K562 (cell line): Measurements from ENCODE around the gene HK1. TPM values are rescaled to one million over a fixed set of nuclear protein-coding genes. Genes with fewer than 3 reads are reported as not detected.

Experiments used
- ATAC-seq: fragments of 200-7000 bp; cut with Tn5 transposase; 3 replicates; pipeline ENCODE4 v1.9.1; 2020; ENCODE audit warnings: moderate library complexity
- BruUV-seq: library from RNA; stranded (reverse); fragments of 400-500 nt; replicated peaks from 2 replicates; lab custom pipeline; 2021; lab: Mats Ljungman, UMichigan
- CTCF ChIA-PET: fragments of 300-600 bp; formaldehyde crosslinking; extraction: SDS; loops from one replicate; lab custom pipeline; 2021; ENCODE audit warnings: low intra/inter-chr PET ratio; lab: Yijun Ruan, JAX
- POLR2A ChIA-PET: fragments of 300-600, 350-650 bp; sonication (Branson Sonifier 250); formaldehyde crosslinking; extraction: SDS; loops from one replicate; lab custom pipeline; 2021; ENCODE audit warnings: antibody characterized with exemption, inconsistent platforms; lab: Yijun Ruan, JAX
- DNase-seq, 4 experiments: peaks; one replicate each; pipeline versions ENCODE4 v3.0.0 to v3.0.0-alpha.2; 2011 to 2018; ENCODE audit warnings: low spot score in 3 of 4, mixed read lengths in 3 of 4; ENCODE audit errors: extremely low read depth in 1 of 4
- FAIRE-seq: peaks from 2 replicates; lab custom pipeline; 2011; peaks lifted over from hg19 to GRCh38; lab: Jason Lieb, UNC
- H2AFZ ChIP-seq: 2 replicates; pipeline ENCODE4 v1.6.0; 2011; ENCODE audit warnings: low read depth, low read length, control low read depth, inconsistent platforms
- H3K27ac ChIP-seq: fragments of 200-600 bp; 3 replicates; pipeline ENCODE4 v1.8.0; 2011; ENCODE audit warnings: low read depth, mild to moderate bottlenecking, control low read depth, inconsistent platforms, low read length, moderate library complexity, mixed read lengths; ENCODE audit errors: extremely low read depth
- H3K27me3 ChIP-seq, 2 experiments: fragments of 300-600 bp in 1 of 2; 2 replicates in 1 of 2; 3 replicates in 1 of 2; pipeline versions ENCODE4 v1.6.0 to v1.8.0; 2011; ENCODE audit warnings: inconsistent platforms in 2 of 2, low read length in 2 of 2, mild to moderate bottlenecking in 1 of 2, mixed read lengths in 1 of 2, moderate library complexity in 1 of 2; ENCODE audit not compliant: control insufficient read depth in 2 of 2, insufficient read depth in 2 of 2
- H3K36me3 ChIP-seq: fragments of 300-600 bp; 3 replicates; pipeline ENCODE4 v1.8.0; 2011; ENCODE audit warnings: mild to moderate bottlenecking, low read length, inconsistent platforms; ENCODE audit not compliant: control insufficient read depth, insufficient read depth
- H3K4me1 ChIP-seq, 2 experiments: fragments of 200-600 bp in 1 of 2; replicated peaks in 1 of 2; 2 replicates in 1 of 2; 3 replicates in 1 of 2; pipeline versions ENCODE4 v1.5.1 to v1.8.0; 2011; ENCODE audit warnings: inconsistent platforms in 2 of 2, low read length in 2 of 2, mild to moderate bottlenecking in 1 of 2, mixed read lengths in 1 of 2, moderate library complexity in 1 of 2; ENCODE audit not compliant: control insufficient read depth in 2 of 2, insufficient read depth in 2 of 2
- H3K4me2 ChIP-seq: 2 replicates; pipeline ENCODE4 v1.6.1; 2011; ENCODE audit warnings: low read length, control low read depth, inconsistent platforms, mixed read lengths; ENCODE audit not compliant: insufficient read depth
- H3K4me3 ChIP-seq: fragments of 200-600 bp; sonication (generic), shearing (Covaris generic); 2 replicates; pipeline ENCODE4 v1.5.1; 2016; ENCODE audit warnings: control low read depth, inconsistent platforms
- H3K79me2 ChIP-seq: fragments of 200-600 bp; 3 replicates; pipeline ENCODE4 v1.8.0; 2011; ENCODE audit warnings: low read length, inconsistent platforms; ENCODE audit not compliant: control insufficient read depth, insufficient read depth
- H3K9ac ChIP-seq, 2 experiments: 2 replicates each; pipeline versions ENCODE4 v1.6.0 to v1.6.1; 2011; ENCODE audit warnings: low read depth in 2 of 2, low read length in 2 of 2, control low read depth in 1 of 2, inconsistent platforms in 1 of 2, mild to moderate bottlenecking in 1 of 2, mixed read lengths in 1 of 2; ENCODE audit not compliant: insufficient read depth in 1 of 2
- H3K9me1 ChIP-seq: one replicate; pipeline ENCODE4 v1.6.0; 2011; ENCODE audit warnings: inconsistent platforms, mild to moderate bottlenecking, low read length, moderate library complexity; ENCODE audit not compliant: control insufficient read depth, insufficient read depth
- H3K9me3 ChIP-seq: replicated peaks from 2 replicates; pipeline ENCODE4 v1.5.1; 2011; ENCODE audit warnings: low read depth, low read length, inconsistent platforms; ENCODE audit not compliant: control insufficient read depth, insufficient read depth
- H4K20me1 ChIP-seq: replicated peaks from 2 replicates; pipeline ENCODE4 v1.6.1; 2011; ENCODE audit warnings: low read length, inconsistent platforms, mixed read lengths; ENCODE audit not compliant: control insufficient read depth, insufficient read depth
- ADNP ChIP-seq: fragments of 200-800 bp; sonication (Bioruptor generic); IDR thresholded peaks from 2 replicates; pipeline ENCODE4 v1.6.1; 2016; ENCODE audit warnings: missing genetic modification characterization, missing compliant biosample characterization
- ARID2 ChIP-seq: fragments of 450-650 bp; IDR thresholded peaks from 2 replicates; pipeline ENCODE4 v1.6.1; 2017; ENCODE audit warnings: antibody characterized with exemption, mild to moderate bottlenecking
- C11orf30 ChIP-seq: fragments of 450-650 bp; IDR thresholded peaks from 2 replicates; pipeline ENCODE4 v1.6.1; 2016; ENCODE audit warnings: low read depth, mild to moderate bottlenecking
- CBX2 ChIP-seq: fragments of 200-600 bp; sonication (generic); IDR thresholded peaks from one replicate; pipeline ENCODE4 v1.6.1; 2012; ENCODE audit warnings: mild to moderate bottlenecking, low read length, inconsistent platforms; ENCODE audit not compliant: insufficient read depth, poor library complexity, severe bottlenecking
- CBX3 ChIP-seq, 2 experiments: IDR thresholded peaks; 1 replicate in 1 of 2; 2 replicates in 1 of 2; pipeline ENCODE4 v1.6.1; 2012; ENCODE audit warnings: inconsistent platforms in 2 of 2, low read length in 2 of 2, borderline replicate concordance in 1 of 2, control low read depth in 1 of 2
- CHD4 ChIP-seq: fragments of 200-600 bp; sonication (generic); IDR thresholded peaks from 3 replicates; pipeline ENCODE4 v1.6.1; 2012; ENCODE audit warnings: low read depth, mild to moderate bottlenecking, mixed read lengths, low read length, inconsistent platforms; ENCODE audit not compliant: insufficient read depth, insufficient replicate concordance, poor library complexity, severe bottlenecking
- EHMT2 ChIP-seq: fragments of 450-650 bp; IDR thresholded peaks from 2 replicates; pipeline ENCODE4 v1.6.1; 2018; ENCODE audit warnings: antibody characterized with exemption
- GABPB1 ChIP-seq: sonication (generic); formaldehyde crosslinking; IDR thresholded peaks from 2 replicates; pipeline ENCODE4 v1.8.0; 2022; ENCODE audit warnings: mild to moderate bottlenecking, missing genetic modification reagents
- HNRNPL ChIP-seq: fragments of 200-400 bp; formaldehyde crosslinking; IDR thresholded peaks from 2 replicates; pipeline ENCODE4 v1.6.1; 2017; ENCODE audit warnings: low read depth, mild to moderate bottlenecking, low read length
- MAFG ChIP-seq: fragments of 450-650 bp; conservative IDR thresholded peaks from 2 replicates; pipeline ENCODE4 v1.6.1; 2016; ENCODE audit warnings: missing genetic modification characterization, missing compliant biosample characterization
- NFYB ChIP-seq: IDR thresholded peaks from 2 replicates; pipeline ENCODE4 v1.6.1; 2011; ENCODE audit warnings: mild to moderate bottlenecking, moderate library complexity; ENCODE audit not compliant: insufficient read length; ENCODE audit errors: extremely low read depth
- NR3C1 ChIP-seq: sonication (generic); formaldehyde crosslinking; IDR thresholded peaks from 2 replicates; pipeline ENCODE4 v1.8.1; 2022; ENCODE audit warnings: missing genetic modification reagents
- POLR2AphosphoS2 ChIP-seq: IDR thresholded peaks from 2 replicates; pipeline ENCODE4 v1.6.1; 2012; ENCODE audit warnings: low read length, improper control_type of control experiment
- POLR3G ChIP-seq: IDR thresholded peaks from 2 replicates; pipeline ENCODE4 v1.6.1; 2011; ENCODE audit not compliant: insufficient read length, insufficient replicate concordance; ENCODE audit errors: extremely low read depth
- RBM25 ChIP-seq: fragments of 200-400 bp; formaldehyde crosslinking; IDR thresholded peaks from 2 replicates; pipeline ENCODE4 v1.6.1; 2018; ENCODE audit warnings: low read length, low read depth, moderate library complexity; ENCODE audit not compliant: severe bottlenecking
- SMARCC2 ChIP-seq: fragments of 450-650 bp; IDR thresholded peaks from 2 replicates; pipeline ENCODE4 v1.6.1; 2017; ENCODE audit warnings: antibody characterized with exemption, moderate library complexity, mild to moderate bottlenecking, low read depth
- SRSF3 ChIP-seq: fragments of 200-400 bp; formaldehyde crosslinking; IDR thresholded peaks from 2 replicates; pipeline ENCODE4 v1.6.1; 2016; ENCODE audit warnings: mild to moderate bottlenecking, low read length, moderate library complexity; ENCODE audit not compliant: insufficient read depth
- TAF15 ChIP-seq: fragments of 200-400 bp; formaldehyde crosslinking; IDR thresholded peaks from 2 replicates; pipeline ENCODE4 v1.6.1; 2017; ENCODE audit warnings: mild to moderate bottlenecking, low read depth, low read length, moderate library complexity
- TAF9B ChIP-seq: fragments of 450-650 bp; IDR thresholded peaks from 2 replicates; pipeline ENCODE4 v1.6.1; 2018; ENCODE audit warnings: mild to moderate bottlenecking; ENCODE audit not compliant: partially characterized antibody
- TBP ChIP-seq: optimal IDR thresholded peaks from 2 replicates; pipeline ENCODE3; 2011; ENCODE audit warnings: low read depth, low read length, improper control_type of control experiment
- WGBS: fragments of 100-300 bp; shearing (Covaris generic); methylation state at CpG from one replicate; pipeline ENCODE4 v1.1.6; 2016; ENCODE audit warnings: low coverage, mixed read lengths; ENCODE audit not compliant: insufficient coverage; ENCODE audit errors: missing lambda C conversion rate; 5-methylcytosine and 5-hydroxymethylcytosine counted together
- in situ Hi-C: fragments of 300-500 bp; cut with MboI; formaldehyde crosslinking; loops from 4 replicates; pipeline ENCODE4 v1.15.0; 2018; ENCODE audit warnings: inconsistent platforms, mixed read lengths
- intact Hi-C: fragments of 100-400 bp; cut with micrococcal nuclease; formaldehyde crosslinking; loops from 2 replicates; pipeline ENCODE4 v1.14.2; 2022
- polyA plus RNA-seq, 8 experiments: library from polyadenylated mRNA; depleted of rRNA in 4 of 8; stranded (reverse) in 5 of 8; unstranded in 3 of 8; fragments of >200 nt; fragmentation: Nextera tagmentation in 2 of 8; fragmentation: Illumina TruSeq in 1 of 8; extraction: Ambion mirVana in 2 of 8; extraction: Trizol in 1 of 8; gene quantifications; 2 replicates each; pipeline versions ENCODE4 v1.2.1 to v1.2.3, GENCODE V29; 2011 to 2014; ENCODE audit warnings: inconsistent platforms in 1 of 8, missing spikeins in 1 of 8
- total RNA-seq, 7 experiments: library from RNA; depleted of rRNA in 6 of 7; stranded (reverse); fragments of >200 nt in 6 of 7; fragmentation: Illumina TruSeq in 2 of 7; extraction: Trizol in 2 of 7; gene quantifications; 2 replicates each; pipeline versions ENCODE4 v1.2.1 to v1.2.3, GENCODE V29; 2011 to 2021; ENCODE audit warnings: low replicate concordance in 1 of 7
- TF ChIP-seq, protein P1 (sequence below): fragments of 250-450 bp; sonication (Bioruptor Pico); IDR thresholded peaks from 2 replicates; pipeline ENCODE4 v1.8.0; 2021; ENCODE audit warnings: borderline replicate concordance, mild to moderate bottlenecking, moderate library complexity; ENCODE audit not compliant: poor library complexity, severe bottlenecking
- TF ChIP-seq, protein P2 (sequence below), 2 experiments: fragments of 450-650 bp in 1 of 2; sonication (generic) in 1 of 2; formaldehyde crosslinking in 1 of 2; IDR thresholded peaks in 1 of 2; conservative IDR thresholded peaks in 1 of 2; 2 replicates each; pipeline versions ENCODE4 v1.6.1 to v1.8.1; 2016 to 2023; ENCODE audit warnings: mild to moderate bottlenecking in 2 of 2, moderate library complexity in 2 of 2, inconsistent platforms in 1 of 2, missing genetic modification reagents in 1 of 2

HK1 gene
- total and polyA plus RNA-seq, 9 of the 15 experiments (the other 6 are each of a cell fraction or from before 2014, with no cell fraction given), result 29.2 to 444 (median 193) TPM

DNA sequence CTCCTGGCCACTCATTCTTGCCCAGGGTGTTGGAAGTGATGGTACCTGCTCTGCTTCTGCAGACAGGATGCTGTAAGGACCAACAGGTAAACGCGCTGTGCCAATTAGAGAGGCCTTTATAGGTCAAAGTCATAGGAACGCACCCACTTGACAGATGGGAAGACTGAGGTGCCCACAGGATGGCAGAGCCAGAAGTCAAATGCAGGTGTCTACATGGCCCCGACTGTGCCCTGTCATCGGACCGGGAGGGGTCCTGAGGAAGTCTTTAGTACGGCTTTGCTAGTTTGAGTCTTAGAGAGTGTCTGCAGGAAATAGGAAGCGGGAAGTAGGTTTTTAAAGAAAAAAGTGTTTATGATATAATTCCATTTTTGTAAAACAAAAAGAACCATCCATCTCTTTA, 57.3 kb downstream of the HK1 start:
- H3K4me1 ChIP-seq, result peaks cover 56 to 60% of the 10 kb centered on the region in 2 experiments
- CTCF ChIA-PET, result no interaction called here
- peaks cover 99% of the 10 kb centered on the region for H3K79me2 ChIP-seq
- TF ChIP-seq TAF15, result no peak
- no peak for TF ChIP-seq SMARCC2
- peak; percentile 92 for TF ChIP-seq CHD4
- no peak for TF ChIP-seq CBX2
- TF ChIP-seq EHMT2, result 0 out of 2 replicates have a peak, but pooled peaks have one; percentile 14
- peak; percentile 26 for TF ChIP-seq TBP
- no peak for TF ChIP-seq NR3C1 (CRISPR knock-in tag)
- TF ChIP-seq, protein P1, sequence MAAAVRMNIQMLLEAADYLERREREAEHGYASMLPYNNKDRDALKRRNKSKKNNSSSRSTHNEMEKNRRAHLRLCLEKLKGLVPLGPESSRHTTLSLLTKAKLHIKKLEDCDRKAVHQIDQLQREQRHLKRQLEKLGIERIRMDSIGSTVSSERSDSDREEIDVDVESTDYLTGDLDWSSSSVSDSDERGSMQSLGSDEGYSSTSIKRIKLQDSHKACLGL, result no peak
- TF ChIP-seq HNRNPL, result no peak
- no peak for TF ChIP-seq POLR2AphosphoS2
- TF ChIP-seq SRSF3, result no peak
- no peak for TF ChIP-seq TAF9B
- TF ChIP-seq ARID2, result no peak
- peak; percentile 97 for TF ChIP-seq ADNP (tag)
- TF ChIP-seq MAFG (tag), result no peak
- TF ChIP-seq GABPB1, result no peak; the same call in 1 of the 2 replicates
- TF ChIP-seq, protein P2, sequence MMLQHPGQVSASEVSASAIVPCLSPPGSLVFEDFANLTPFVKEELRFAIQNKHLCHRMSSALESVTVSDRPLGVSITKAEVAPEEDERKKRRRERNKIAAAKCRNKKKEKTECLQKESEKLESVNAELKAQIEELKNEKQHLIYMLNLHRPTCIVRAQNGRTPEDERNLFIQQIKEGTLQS (IDR thresholded peaks at IDR 0.05), result no peak
- TF ChIP-seq, protein P2 (CRISPR knock-in tag; conservative IDR thresholded peaks at IDR 0.05), result 0 out of 2 replicates have a peak, but pooled peaks have one; percentile 1
- TF ChIP-seq CBX3 (IDR thresholded peaks at IDR 0.05; ENCODE audit: borderline replicate concordance in 1 of 2, low read length in 2 of 2), result peak in 1 of 2 experiments; percentile 63; a peak in 1 of 3 replicates
- TF ChIP-seq POLR3G, result no peak
- no peak for TF ChIP-seq NFYB
- TF ChIP-seq RBM25, result peak; percentile 93
- no peak for TF ChIP-seq C11orf30

More for the DNA sequence above, 57.3 kb downstream of the HK1 start:
- peaks cover 48% of the 10 kb centered on the region for H4K20me1 ChIP-seq
- peak overlapping the region; percentile 92 for H3K27ac ChIP-seq
- H3K4me3 ChIP-seq, result peak overlapping the region; percentile 36
- peaks cover 70% of the 10 kb centered on the region for H3K36me3 ChIP-seq
- no peak for DNase-seq
- no peak for ATAC-seq
- H3K9ac ChIP-seq, result peak overlapping the region; percentile 80 to 93
- POLR2A ChIA-PET, result interaction anchor here (0.7 to 6.8 kb wide), 6 partner anchors 10 to 26 kb away, joined by 3 to 92 read pairs (median 4); no protein-coding TSS in a partner anchor
- intact Hi-C loops, result no loop called here
- no peak overlapping the region; the same call in 1 of the 2 replicates for H2AFZ ChIP-seq
- no peaks in the 10 kb centered on the region for H3K9me3 ChIP-seq
- H3K9me1 ChIP-seq, result no peaks in the 10 kb centered on the region
- BruUV-seq, result no TSS peak
- H3K4me2 ChIP-seq, result peak overlapping the region; percentile 88
- no peaks in the 10 kb centered on the region for H3K27me3 ChIP-seq
- in situ Hi-C loops, result no loop called here
- no peak for FAIRE-seq
- 90% methylated on average over 8 of the region's 8 CpGs for WGBS
